Measurements from ENCODE around the gene MEGF6. TPM values are rescaled to one million over a fixed set of nuclear protein-coding genes. Genes with fewer than 3 reads are reported as not detected.
A peak's percentile ranks its signal among the peaks of the same experiment; 100 is the strongest.

MEGF6 gene
- total RNA-seq, 1 donor from 2014 or later = 7.3 TPM

DNA sequence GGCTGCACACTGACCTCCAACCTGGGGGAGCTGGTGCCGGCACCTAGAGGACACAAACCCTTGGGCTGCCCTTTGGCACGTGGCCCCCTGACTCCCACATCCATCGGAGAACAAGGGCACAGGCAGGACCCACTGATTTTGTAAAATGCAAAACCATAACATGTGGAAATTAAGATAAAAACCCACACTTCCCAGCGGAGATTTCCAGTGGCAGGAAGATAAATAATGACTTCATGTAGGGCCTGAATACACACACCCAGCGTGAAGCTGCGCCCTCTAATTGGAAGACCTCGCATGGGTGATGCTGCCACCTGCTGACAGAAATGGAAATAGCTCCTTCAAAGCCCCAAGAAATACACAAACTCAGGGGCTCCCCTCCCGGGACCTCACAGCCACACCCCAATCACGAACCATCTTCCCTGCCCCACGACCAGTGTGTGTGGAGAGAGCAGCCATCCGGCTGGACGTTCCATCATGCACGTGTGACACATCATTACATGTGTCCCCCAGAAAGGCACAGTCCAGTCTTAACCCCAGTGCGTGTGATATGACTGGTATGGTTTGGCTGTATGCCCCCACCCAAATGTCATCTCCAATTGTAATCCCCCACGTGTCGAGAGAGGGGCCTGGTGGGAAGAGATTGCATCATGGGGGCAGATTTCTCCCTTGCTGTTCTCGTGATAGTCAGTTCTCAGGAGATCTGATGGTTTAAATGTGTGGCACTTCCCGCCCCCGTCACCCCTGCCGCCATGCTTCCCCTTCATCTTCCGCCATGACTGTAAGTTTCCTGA is 7.8 kb upstream of the MEGF6 start:
- peak; percentile 73 for DNase-seq
- intact Hi-C loops (cut with DNase I) = no loop called here

DNA sequence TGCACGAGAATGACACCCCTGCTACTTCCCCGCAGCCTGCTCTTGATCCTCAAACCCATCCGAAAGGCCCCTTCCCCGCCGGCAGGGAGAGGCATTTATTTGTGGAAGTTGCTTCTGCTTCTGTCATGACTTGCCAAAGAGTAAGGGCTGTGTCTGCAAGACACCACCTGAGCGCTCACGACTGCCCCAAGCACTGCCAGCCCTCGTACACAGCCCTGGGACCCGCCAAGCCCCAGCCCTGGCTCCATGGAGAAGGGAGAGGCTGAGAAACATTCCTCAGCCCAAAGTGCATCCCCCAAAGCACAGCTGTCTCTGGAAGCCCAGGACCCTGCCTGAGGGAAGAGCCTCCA is 7.2 kb upstream of the MEGF6 start:
- DNase-seq (no peak), ATAC-seq (ENCODE audit: poor library complexity) (no peak)
- intact Hi-C loops (cut with DNase I) = no loop called here

More for the DNA sequence above, 7.8 kb upstream of the MEGF6 start:
- ATAC-seq (ENCODE audit: poor library complexity) = peak; percentile 83

- DNase-seq = no peak
- no peak for ATAC-seq (ENCODE audit: poor library complexity)
- intact Hi-C loops (cut with DNase I) = loop anchor here (2.0 kb wide), 1 partner anchor 51 kb away; no protein-coding TSS in a partner anchor
Observed at GRCh38 chr1:3617806-3618345, 6.6 kb upstream of the MEGF6 start.

DNA sequence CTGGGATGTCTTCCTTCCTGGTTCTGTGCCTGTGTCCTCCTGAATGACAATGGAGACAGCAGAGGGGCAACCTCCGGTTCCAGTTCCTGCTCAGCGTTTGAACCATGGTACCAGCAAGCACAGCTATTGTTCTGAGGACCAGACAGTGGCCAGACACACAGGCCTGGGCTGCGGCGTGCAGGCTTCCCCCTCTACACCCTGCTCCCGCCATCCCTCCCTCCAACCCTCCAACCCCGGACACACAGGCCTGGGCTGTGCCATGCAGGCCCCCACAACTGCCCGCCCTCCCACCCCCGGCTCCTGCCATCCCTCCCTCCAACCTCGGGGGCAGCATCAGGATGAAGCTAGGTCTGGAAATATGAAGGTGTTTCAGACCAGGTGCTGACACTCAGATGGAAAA is 5.6 kb upstream of the MEGF6 start:
- DNase-seq (no peak), ATAC-seq (ENCODE audit: poor library complexity) (no peak)
- intact Hi-C loops (cut with DNase I) = loop anchor here (2.0 kb wide), 1 partner anchor 50 kb away; no protein-coding TSS in a partner anchor

DNA sequence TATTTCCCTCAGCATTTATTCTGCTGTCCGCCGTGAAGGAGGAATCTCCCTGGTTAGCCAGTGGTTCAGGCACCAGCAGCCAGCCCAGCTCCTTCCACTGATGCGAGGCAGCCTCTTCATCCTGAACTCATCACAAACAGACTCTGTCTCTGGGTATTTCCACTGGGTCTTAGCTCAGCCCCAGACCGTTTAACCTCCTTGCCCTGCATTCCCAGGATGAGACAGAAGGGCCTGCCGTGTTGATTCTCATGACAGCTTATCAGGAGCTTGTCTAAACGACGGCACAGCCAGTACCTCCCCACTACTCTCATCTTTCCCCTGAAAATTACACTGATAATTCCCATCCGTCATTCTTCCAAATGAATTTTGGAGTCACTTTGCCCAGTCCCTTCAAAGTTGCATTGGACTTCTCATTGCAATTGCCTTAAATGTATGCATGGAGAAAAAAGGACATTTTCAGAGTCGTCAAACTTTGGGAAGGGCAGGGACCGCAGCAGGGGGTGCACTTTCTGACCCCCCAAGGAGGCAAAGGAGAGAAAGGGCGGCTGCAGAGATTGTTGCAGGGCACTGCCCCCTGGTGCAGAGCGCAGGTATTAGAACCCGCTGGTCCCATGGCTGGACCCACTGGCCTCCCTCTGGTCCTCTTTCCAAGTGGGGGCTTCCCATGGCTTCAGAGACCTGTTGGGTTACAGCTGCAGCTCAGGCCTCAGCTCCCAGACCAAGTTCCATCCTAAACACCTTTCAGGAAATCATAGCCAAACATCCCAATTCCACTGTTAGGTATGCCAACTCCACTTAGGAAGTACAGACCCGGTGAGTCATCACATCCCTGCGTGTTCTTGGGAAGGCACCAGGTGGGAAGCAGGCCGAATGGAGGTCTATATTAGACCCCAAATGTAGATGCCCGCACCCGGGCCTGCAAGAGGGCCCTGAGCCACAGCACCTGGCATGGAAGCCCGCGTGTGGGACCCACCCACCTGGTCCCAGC is 3.7 kb upstream of the MEGF6 start:
- DNase-seq = no peak
- no peak for ATAC-seq (ENCODE audit: poor library complexity)
- intact Hi-C loops (cut with DNase I) = no loop called here

DNA sequence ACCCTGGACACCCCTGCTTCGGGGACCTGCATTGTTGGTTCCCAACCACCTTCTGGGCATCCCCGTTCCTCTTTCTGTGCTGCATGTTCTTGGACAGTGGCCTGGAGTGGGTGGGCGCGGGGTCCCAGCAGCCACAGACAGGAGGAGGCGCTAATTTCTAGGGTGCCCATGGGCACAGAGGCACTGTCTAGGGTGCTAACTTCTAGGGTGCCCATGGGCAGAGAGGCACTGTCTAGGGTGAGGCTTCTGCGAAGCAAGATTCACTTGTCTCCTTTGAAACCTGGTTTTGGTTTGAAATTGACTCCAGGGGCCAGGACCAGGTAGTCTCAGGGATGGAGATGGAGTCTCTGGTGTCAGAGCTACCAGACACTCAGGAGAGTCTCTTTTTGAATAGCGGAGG is 815 bp upstream of the MEGF6 start:
- no peak for ATAC-seq (ENCODE audit: poor library complexity)

GRCh38 chr1:3610527-3611169 is 660 bp downstream of the MEGF6 start:
- intact Hi-C loops (cut with DNase I) = no loop called here
- ATAC-seq (ENCODE audit: poor library complexity) = no peak
- DNase-seq = no peak

More for the DNA sequence above, 815 bp upstream of the MEGF6 start:
- no peak for DNase-seq
- intact Hi-C loops (cut with DNase I) = no loop called here

GRCh38 chr1:3609769-3610526 is 1.4 kb downstream of the MEGF6 start:
- intact Hi-C loops (cut with DNase I) = no loop called here
- ATAC-seq (ENCODE audit: poor library complexity) (no peak), DNase-seq (no peak)

- no peak for ATAC-seq (ENCODE audit: poor library complexity)
- intact Hi-C loops (cut with DNase I) = no loop called here
- no peak for DNase-seq
Observed at GRCh38 chr1:3609016-3609768, 2.1 kb downstream of the MEGF6 start.

GRCh38 chr1:3608154-3608553 is 3.2 kb downstream of the MEGF6 start:
- intact Hi-C loops (cut with DNase I) = no loop called here
- no peak for ATAC-seq (ENCODE audit: poor library complexity)
- DNase-seq = no peak

DNA sequence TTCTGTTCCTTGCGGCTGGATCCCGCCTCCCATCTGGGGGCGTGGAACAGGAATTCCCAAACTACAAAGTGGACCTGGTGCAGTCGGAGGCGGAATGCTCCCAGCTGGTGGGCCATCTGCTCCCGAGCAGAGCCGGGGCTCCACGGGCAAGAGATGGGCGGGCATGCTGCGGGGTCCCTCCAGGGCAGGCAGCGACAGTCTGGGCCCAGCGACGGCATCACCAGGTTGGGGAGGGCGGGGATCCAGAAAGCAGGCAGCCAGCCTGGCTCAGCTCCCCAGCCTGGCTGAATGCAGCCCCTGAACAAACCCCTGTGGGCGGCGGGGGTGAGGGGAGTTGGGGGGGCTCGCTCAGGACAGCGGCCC is 3.6 kb downstream of the MEGF6 start:
- DNase-seq = no peak
- intact Hi-C loops (cut with DNase I) = no loop called here
- no peak for ATAC-seq (ENCODE audit: poor library complexity)

DNA sequence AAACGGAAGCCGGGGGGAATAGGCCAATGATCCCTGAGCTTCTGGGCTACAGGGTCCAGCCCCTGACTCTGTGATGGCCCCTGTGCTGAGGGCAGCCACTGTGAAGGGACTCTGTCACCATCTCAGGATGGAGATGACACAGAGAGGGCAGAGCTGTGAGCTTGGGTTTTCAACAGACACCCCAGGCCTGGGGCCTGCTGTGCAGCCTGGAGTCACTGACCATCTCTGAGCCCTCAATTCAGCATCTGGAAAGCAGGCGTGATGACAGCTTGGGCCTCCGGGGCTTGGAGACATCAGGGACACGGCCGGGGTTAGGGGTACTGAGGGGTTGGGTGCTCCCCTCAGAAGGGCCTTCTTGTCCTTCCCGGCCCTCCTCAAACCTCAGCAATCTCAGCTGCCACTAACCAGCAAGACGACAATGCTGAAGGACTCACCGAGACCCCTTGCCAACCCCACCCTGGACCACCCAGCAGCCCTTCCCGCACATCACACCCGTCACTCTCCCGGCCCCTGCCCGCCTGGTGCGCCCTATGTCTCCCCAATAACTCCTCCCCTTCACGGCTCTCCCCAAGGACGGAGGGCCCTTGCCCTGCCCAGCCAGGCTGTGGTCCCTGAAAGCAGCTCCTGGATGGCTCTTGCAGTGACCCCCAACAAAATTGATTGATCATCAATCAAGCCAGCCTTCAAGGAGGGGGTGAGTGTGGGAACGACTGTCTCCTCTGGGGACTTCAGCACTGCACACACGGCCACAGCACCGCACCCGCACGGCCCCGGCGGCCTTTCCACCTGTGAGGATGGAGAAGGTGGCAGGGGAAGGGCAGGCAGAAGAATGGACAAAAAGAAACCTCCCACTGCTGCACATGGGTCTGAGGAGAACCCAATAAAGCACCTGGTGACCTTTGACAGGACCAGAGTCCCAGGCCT is 4.3 kb downstream of the MEGF6 start:
- ATAC-seq (ENCODE audit: poor library complexity) (no peak), DNase-seq (no peak)
- intact Hi-C loops (cut with DNase I) = no loop called here

DNA sequence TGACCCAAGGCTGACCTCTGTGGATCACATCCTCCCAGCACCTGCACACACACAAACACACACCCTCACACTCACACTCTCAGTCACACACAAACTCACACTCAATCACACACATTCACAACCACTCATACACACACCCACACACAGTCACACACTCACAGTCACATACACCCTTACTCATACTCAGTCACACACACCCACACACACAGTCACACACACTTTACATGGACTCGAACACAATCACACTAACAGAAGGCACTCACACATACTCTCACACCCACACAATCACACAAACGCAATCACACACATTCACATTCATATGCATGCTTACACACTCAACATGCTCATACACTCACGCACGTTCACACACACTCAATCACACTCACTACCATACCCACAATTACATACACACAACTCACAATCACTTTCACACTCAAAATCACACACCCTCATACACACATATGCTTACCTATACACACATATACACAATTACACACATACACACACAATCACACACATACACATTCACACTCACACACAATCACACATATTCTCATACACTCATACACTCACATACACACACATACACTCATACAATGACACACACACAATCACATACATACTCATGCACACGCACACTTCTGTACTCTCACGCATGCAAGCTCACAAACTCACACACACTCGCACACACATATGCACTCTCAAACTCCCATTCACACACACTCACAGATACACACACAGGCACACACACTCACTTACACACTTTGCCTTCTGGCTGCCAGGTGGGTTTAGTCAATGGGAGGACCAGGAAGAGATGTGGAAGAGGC is 6.1 kb downstream of the MEGF6 start:
- no peak for ATAC-seq (ENCODE audit: poor library complexity)
- no peak for DNase-seq

GRCh38 chr1:3604468-3604974 is 6.8 kb downstream of the MEGF6 start:
- intact Hi-C loops (cut with DNase I) = no loop called here
- DNase-seq = no peak
- ATAC-seq (ENCODE audit: poor library complexity) = no peak

More for the DNA sequence above, 6.1 kb downstream of the MEGF6 start:
- intact Hi-C loops (cut with DNase I) = no loop called here

DNA sequence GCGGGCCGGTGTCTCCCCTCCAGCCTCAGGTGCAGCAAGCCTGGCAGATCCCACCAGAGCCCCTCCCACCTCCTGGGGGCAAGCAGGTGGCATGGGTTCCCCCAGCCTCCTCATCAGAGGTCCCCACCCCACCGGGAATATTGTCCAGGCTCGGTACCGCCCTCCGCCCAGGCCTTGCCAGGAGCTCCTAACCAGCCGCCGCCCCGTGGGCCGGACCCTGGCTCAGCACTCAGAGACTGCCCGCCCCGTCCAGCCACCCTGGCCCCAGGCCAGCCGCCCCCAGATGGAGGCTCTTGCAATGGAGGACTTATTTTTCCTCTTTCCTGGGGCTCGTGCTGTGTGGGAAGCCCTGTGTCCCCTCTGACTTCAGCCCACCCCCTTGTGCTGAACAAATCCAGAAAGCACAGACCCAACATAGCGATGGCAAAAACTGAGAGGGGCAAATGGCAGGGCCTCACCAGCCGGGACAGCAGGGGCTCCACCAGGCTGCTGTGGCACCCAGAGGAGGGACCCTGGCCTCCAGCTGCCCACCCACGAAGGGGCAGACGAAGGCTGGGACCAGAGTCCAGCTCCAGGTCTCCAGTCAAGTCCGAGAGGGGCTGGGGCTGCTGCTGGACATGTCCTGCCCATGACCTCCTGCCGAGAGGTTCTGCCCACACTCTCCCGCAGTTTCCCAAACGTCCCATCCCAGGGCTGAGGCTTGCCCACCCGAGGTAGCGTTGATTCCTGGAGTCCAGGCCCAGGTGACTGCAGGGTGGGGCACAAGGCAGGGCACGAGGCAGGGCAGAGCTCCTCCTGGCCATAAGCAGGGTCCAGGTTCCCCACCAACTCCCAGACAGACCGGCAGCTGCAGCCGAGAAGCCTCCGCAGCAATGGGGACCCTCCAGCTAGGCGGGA is 7.5 kb downstream of the MEGF6 start:
- intact Hi-C loops (cut with DNase I) = no loop called here
- DNase-seq (no peak), ATAC-seq (ENCODE audit: poor library complexity) (no peak)
